GM10847 (cell line): ENCODE data around the gene SERINC2.

Experiments
- POLR2A ChIP-seq: IDR thresholded peaks from 2 replicates; pipeline ENCODE4 v1.6.1; 2011; ENCODE audit not compliant: insufficient read length; ENCODE audit errors: extremely low read depth

SERINC2 gene

GRCh38 chr1:31377364-31377863 lies 35.6 kb upstream of the SERINC2 start:
- TF ChIP-seq POLR2A: no peak

GRCh38 chr1:31378001-31378400 lies 35.0 kb upstream of the SERINC2 start:
- TF ChIP-seq POLR2A: no peak

GRCh38 chr1:31380181-31380580 lies 32.8 kb upstream of the SERINC2 start:
- TF ChIP-seq POLR2A: no peak

DNA sequence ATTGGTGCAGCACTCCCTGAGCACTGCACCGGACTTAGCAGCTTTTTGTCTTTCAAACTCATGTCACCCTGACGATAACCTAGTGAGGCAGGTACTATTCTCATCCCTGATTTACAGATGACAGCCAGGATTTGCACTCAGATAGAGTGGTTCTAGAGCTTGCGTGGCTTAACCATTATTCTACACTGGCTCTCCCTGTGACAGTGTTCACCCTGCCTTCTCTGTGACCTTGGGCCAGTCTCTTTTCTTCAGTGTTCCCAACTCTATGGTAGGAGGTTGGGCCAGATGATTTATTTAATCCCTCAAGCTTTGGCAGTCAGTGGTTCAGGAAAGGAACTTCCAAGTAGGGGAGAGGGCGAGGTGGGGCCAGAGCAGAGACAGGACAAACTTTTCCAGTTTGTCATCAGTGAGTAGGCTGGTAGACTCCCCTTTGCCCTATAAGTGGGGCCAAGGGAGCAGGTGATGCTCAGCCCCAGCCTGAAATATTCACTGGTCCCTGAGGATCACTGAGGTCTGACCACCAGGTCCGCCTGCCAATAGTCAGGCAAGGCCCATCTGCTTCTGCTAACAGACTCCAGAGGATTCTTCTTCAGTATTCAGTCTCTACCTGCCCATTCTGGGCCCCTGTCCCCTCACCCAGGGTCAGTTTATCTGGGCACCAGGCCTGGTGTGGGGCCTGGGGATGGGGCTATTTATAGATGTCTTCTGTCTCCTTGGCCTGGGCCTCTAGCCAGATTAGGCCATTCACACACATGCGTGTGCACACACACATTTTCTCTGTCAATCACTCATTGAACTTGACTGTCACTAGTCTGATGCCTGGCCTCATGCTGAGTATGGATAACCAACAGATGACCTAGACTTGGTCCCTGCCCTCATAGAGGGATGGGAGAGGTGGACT lies 31.4 kb upstream of the SERINC2 start:
- no peak for TF ChIP-seq POLR2A

GRCh38 chr1:31382379-31382989 lies 30.5 kb upstream of the SERINC2 start:
- TF ChIP-seq POLR2A: no peak

DNA sequence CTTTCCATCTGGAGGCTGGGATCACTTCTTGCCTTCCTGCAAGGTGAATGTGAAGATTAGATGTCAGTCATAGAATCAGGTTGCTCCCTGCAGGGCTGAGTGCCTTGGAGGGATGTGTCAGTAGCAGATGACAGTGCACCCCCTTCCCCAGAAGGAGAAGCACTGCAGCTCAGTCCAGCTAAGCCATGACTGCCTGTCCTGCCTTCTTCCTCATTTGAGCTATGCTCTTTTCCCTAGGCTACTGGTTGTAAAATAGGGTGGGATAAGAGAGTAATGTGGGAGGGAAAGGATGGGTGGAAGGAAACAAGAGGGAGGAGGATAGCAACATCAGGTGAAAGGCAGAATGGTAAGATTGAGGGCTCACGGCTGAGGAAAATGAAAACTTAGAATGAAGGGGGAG lies 29.0 kb upstream of the SERINC2 start:
- no peak for TF ChIP-seq POLR2A

- no peak for TF ChIP-seq POLR2A
These were observed 25.4 kb upstream of the SERINC2 start for GRCh38 chr1:31387612-31388011.

- TF ChIP-seq POLR2A: no peak
These were observed 23.4 kb upstream of the SERINC2 start for GRCh38 chr1:31389616-31390015.

GRCh38 chr1:31390071-31390470 lies 22.9 kb upstream of the SERINC2 start:
- no peak for TF ChIP-seq POLR2A

DNA sequence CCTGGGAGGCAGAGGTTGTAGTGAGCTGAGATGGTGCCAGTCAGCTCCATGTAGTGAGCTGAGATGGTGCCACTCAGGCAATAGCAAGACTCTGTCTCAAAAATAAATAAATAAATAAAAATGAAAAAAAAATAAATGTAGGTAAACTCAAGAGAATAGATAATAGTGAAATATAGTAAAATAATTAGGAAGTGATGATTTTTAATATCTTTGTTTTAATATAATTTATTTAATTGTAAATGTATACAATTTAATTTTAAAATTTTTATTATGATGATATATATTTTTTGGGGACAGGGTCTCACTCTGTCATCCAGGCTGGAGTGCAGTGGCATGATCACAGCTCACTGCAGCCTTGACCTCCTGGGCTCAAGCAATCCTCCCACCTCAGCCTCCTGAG lies 19.6 kb upstream of the SERINC2 start:
- no peak for TF ChIP-seq POLR2A

DNA sequence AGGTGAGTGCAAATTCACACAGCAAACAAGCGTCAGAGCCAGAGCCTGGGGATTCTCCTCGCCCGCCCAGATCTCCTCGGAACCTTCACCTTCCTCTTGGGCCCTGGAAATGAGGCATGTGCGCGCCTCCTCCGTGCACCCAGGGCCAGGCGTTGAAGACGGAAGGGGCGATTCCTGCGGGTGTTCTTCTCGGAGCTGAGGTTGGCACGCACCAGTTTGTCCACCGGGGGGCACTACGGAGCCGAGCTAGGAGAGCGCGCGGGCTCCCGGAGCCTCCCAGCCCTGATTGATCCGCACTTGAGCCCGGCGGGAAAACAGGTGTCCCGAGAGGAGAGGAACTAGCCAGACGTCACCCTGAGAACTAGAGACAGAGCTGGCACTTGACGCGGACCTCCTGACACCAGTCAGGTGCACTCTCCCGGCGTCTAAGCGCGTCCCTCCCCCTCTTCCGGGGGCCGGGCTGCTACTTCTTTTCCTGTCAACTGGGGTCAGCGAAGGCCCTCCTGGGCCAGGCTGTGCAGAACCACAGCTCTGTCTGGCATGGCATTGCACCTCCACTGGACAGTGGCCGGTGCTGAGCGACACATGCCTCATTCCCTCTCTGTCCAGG lies 18.3 kb upstream of the SERINC2 start:
- no peak for TF ChIP-seq POLR2A

DNA sequence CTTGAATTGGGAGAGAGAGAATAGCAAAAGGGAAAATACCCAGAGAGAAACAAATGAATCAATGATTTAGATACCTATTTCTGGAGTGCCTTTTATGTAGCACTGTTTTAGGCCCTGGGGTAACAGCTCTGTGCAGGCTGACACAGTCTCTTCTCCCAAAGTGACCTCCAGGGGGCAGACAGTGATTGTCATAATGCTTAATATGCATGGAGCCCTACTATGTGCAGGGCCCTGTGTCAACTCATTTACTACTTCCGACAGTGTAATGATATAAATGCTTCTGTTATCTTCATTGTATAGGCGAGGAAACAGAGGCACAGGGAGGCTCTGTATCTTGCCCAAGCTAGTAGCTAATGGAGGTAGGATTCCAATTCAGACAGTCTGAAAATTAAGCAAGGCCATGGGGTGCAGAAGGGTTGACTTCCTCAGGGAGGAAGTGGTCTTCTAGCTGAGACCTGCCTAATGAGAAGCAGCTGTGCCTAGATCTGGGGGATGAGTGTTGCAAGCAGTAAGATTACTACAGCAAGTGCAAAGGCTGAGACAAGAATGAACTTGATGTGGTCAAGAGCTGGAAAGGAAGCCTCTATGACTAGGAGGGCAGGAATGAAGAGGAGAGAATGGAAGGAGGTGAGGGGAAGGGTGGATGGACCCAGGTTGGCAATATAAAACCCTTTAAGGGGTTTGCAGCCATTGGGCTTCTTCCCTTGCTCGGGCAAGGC lies 16.2 kb upstream of the SERINC2 start:
- TF ChIP-seq POLR2A: no peak

GRCh38 chr1:31397360-31398095 lies 15.5 kb upstream of the SERINC2 start:
- TF ChIP-seq POLR2A: no peak

- no peak for TF ChIP-seq POLR2A
These were observed 14.8 kb upstream of the SERINC2 start for GRCh38 chr1:31398246-31398645.

DNA sequence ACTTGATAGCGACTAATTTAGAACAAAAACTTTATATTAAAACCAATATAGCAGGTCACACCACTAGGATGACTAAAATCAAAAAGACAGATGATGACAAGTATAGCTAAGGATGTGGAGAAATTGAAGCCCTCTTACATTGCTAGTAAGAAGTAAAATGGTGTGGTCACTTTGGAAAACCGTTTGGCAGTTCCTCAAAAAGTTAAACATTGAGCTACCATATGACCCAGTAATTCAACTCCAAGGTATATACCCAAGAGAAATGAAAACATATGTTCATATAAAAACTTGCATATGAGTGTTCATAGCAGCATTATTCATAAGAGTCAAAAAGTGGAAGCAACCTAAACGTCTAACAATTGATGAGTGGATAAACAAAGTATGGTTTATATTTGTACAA lies 13.0 kb upstream of the SERINC2 start:
- no peak for TF ChIP-seq POLR2A
